ENCODE results near the gene CSNK1A1L. TPM values are rescaled to one million over a fixed set of nuclear protein-coding genes. Genes with fewer than 3 reads are reported as not detected.

The CSNK1A1L gene
- total and polyA plus RNA-seq, 10 donors = not detected

DNA sequence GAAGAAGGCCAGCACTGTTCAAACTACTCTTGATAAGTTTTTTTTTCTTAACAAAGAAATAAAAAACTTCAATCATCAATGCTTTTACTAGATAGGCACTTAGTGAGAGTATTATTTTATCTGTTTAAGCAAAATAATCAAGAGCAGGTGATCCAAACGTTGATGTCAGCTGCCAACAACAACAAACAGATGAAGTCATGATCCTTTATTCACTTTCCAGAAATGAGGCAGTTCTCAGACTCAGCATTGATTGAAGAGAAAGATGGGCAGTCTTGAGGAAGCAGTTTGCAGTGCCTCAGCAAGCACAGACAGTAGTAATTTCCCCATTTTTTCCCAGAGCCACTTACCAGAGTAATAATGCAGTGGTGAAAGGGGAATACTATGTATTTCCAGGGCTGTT lies 38.4 kb upstream of the CSNK1A1L start:
- DNase-seq = no peak
- Histone ChIP-seq H3K4me3 (no peak overlapping the region), H3K27ac (no peak overlapping the region), H3K4me1 (no peaks in the 10 kb centered on the region), H3K36me3 (no peaks in the 10 kb centered on the region), H3K9me3 (no peaks in the 10 kb centered on the region), H3K27me3 (replicated peaks in 1 of 7) (no peaks in the 10 kb centered on the region)
- TF ChIP-seq POLR2A (IDR thresholded peaks at IDR 0.05) (no peak), POLR2AphosphoS5 (IDR thresholded peaks at IDR 0.05) (no peak)
- 25 to 52% (median 31%) methylated on average over 1 of the region's 1 CpG for WGBS, 5 donors
- intact Hi-C loops (cut with DNase I; ENCODE audit: low total_unique reads) = no loop called here

GRCh38 chr13:37142877-37143276 lies 37.4 kb upstream of the CSNK1A1L start:
- intact Hi-C loops (cut with DNase I; ENCODE audit: low total_unique reads) = no loop called here
- TF ChIP-seq, protein P1, sequence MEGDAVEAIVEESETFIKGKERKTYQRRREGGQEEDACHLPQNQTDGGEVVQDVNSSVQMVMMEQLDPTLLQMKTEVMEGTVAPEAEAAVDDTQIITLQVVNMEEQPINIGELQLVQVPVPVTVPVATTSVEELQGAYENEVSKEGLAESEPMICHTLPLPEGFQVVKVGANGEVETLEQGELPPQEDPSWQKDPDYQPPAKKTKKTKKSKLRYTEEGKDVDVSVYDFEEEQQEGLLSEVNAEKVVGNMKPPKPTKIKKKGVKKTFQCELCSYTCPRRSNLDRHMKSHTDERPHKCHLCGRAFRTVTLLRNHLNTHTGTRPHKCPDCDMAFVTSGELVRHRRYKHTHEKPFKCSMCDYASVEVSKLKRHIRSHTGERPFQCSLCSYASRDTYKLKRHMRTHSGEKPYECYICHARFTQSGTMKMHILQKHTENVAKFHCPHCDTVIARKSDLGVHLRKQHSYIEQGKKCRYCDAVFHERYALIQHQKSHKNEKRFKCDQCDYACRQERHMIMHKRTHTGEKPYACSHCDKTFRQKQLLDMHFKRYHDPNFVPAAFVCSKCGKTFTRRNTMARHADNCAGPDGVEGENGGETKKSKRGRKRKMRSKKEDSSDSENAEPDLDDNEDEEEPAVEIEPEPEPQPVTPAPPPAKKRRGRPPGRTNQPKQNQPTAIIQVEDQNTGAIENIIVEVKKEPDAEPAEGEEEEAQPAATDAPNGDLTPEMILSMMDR (IDR thresholded peaks at IDR 0.05 in 8 of 11, conservative IDR thresholded peaks at IDR 0.05 in 3 of 11) = no peak
- TF ChIP-seq POLR2A (IDR thresholded peaks at IDR 0.05) = no peak
- TF ChIP-seq POLR2AphosphoS5 (IDR thresholded peaks at IDR 0.05) = no peak
- Histone ChIP-seq H3K36me3 (no peaks in the 10 kb centered on the region), H3K4me3 (no peak overlapping the region), H3K27me3 (replicated peaks in 1 of 7) (no peaks in the 10 kb centered on the region), H3K27ac (no peak overlapping the region), H3K9me3 (no peaks in the 10 kb centered on the region), H3K4me1 (no peaks in the 10 kb centered on the region)
- DNase-seq = no peak
- 95 to 100% (median 97%) methylated on average over 1 of the region's 1 CpG for WGBS, 5 donors

- no peak for TF ChIP-seq POLR2A (IDR thresholded peaks at IDR 0.05)
- TF ChIP-seq, protein P1 (IDR thresholded peaks at IDR 0.05 in 8 of 11, conservative IDR thresholded peaks at IDR 0.05 in 3 of 11) = no peak
- TF ChIP-seq POLR2AphosphoS5 (IDR thresholded peaks at IDR 0.05) = no peak
- Histone ChIP-seq H3K4me1 (no peaks in the 10 kb centered on the region), H3K9me3 (no peaks in the 10 kb centered on the region), H3K27ac (no peak overlapping the region), H3K4me3 (no peak overlapping the region), H3K27me3 (replicated peaks in 1 of 7) (no peaks in the 10 kb centered on the region), H3K36me3 (no peaks in the 10 kb centered on the region)
- intact Hi-C loops (cut with DNase I; ENCODE audit: low total_unique reads) = no loop called here
- DNase-seq = no peak
- WGBS, 5 donors = 75 to 89% (median 86%) methylated on average over 1 of the region's 1 CpG
These were observed 35.5 kb upstream of the CSNK1A1L start for GRCh38 chr13:37141011-37141410.

DNA sequence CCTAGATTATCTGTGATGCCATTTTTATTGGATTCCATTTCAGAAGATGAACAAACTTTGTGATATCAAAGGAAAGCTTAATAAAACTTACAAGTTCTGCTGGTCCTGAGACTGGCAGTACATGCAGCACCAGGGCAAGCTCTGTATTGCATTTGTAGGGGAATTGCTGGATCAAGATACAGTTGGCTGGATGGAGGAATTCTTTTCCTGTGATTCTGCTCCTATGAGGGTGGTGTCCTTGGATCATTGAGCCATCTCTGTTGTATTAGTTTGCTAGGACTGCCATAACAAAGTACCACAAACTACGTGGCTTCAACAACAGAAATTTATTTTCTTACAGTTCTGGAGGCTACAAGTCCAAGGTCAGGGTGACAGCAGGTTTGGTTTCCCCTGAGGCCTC lies 33.9 kb upstream of the CSNK1A1L start:
- no peaks in the 10 kb centered on the region for H3K27me3 ChIP-seq (replicated peaks in 1 of 7)
- no peaks in the 10 kb centered on the region for H3K4me1 ChIP-seq
- TF ChIP-seq, protein P1 (IDR thresholded peaks at IDR 0.05 in 8 of 11, conservative IDR thresholded peaks at IDR 0.05 in 3 of 11) = no peak
- TF ChIP-seq POLR2AphosphoS5 (IDR thresholded peaks at IDR 0.05) = no peak
- no peak for TF ChIP-seq POLR2A (IDR thresholded peaks at IDR 0.05)
- intact Hi-C loops (cut with DNase I; ENCODE audit: low total_unique reads) = no loop called here
- H3K36me3 ChIP-seq = no peaks in the 10 kb centered on the region
- no peak overlapping the region for H3K27ac ChIP-seq
- no peak overlapping the region for H3K4me3 ChIP-seq
- no peak for DNase-seq
- no peaks in the 10 kb centered on the region for H3K9me3 ChIP-seq
- 50 to 79% (median 75%) methylated on average over 1 of the region's 1 CpG for WGBS, 5 donors

DNA sequence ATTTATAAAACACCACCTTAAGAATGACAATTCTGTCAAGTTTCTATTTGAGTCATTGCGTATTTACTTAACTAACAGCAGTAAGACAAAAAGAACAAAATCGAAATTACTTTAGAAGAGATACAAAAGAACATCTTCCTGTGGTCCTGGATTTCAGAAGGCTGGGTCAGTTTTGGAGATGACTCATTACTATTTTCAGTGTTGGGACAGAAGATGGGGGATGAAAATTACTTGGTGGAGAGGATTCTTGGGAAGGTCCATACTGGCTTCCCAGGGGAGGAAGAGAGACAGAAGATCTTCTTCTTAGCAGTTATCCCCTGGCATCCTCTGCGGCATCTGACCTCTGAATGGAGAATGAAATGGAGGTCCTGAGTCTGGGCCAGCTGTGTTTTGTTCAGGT lies 33.5 kb upstream of the CSNK1A1L start:
- intact Hi-C loops (cut with DNase I; ENCODE audit: low total_unique reads) = no loop called here
- WGBS, 5 donors = 85 to 97% (median 94%) methylated on average over 3 of the region's 3 CpGs
- Histone ChIP-seq H3K4me3 (no peak overlapping the region), H3K4me1 (no peaks in the 10 kb centered on the region), H3K27ac (no peak overlapping the region), H3K27me3 (replicated peaks in 1 of 7) (no peaks in the 10 kb centered on the region), H3K9me3 (no peaks in the 10 kb centered on the region), H3K36me3 (no peaks in the 10 kb centered on the region)
- DNase-seq = no peak
- TF ChIP-seq POLR2A (IDR thresholded peaks at IDR 0.05) = no peak
- no peak for TF ChIP-seq POLR2AphosphoS5 (IDR thresholded peaks at IDR 0.05)
- TF ChIP-seq, protein P1 (IDR thresholded peaks at IDR 0.05 in 8 of 11, conservative IDR thresholded peaks at IDR 0.05 in 3 of 11) = no peak

Data from spleen (tissue), 11 donors.